Spinal cord (tissue), 10 donors: ENCODE measurements around the gene PGM5. TPM values are rescaled to one million over a fixed set of nuclear protein-coding genes. Genes with fewer than 3 reads are reported as not detected.

Source experiments
- DNase-seq, 6 donors: peaks; one replicate each; pipeline versions ENCODE4 v3.0.0 to v3.0.0-alpha.2; 2013 to 2015; ENCODE audit warnings: low spot score in 6 of 6, low read depth in 4 of 6
- H3K27ac ChIP-seq: one replicate; pipeline ENCODE4 v1.5.1; 2013; ENCODE audit warnings: low read depth, low read length, control low read depth
- H3K27me3 ChIP-seq: one replicate; pipeline ENCODE4 v1.6.1; 2013; ENCODE audit warnings: low read length; ENCODE audit not compliant: control insufficient read depth, insufficient read depth
- H3K36me3 ChIP-seq: one replicate; pipeline ENCODE4 v1.6.1; 2013; ENCODE audit warnings: low read length; ENCODE audit not compliant: control insufficient read depth, insufficient read depth
- H3K4me1 ChIP-seq: one replicate; pipeline ENCODE4 v1.6.1; 2013; ENCODE audit warnings: low read length; ENCODE audit not compliant: control insufficient read depth, insufficient read depth
- H3K4me3 ChIP-seq: one replicate; pipeline ENCODE4 v1.5.1; 2013; ENCODE audit warnings: low read depth, low read length, control low read depth
- H3K9me3 ChIP-seq: one replicate; pipeline ENCODE4 v1.6.1; 2013; ENCODE audit warnings: low read length; ENCODE audit not compliant: control insufficient read depth, insufficient read depth
- WGBS: methylation state at CpG from one replicate; pipeline ENCODE4 v1.1.5; 2013; ENCODE audit warnings: missing lambda C conversion rate; ENCODE audit not compliant: insufficient coverage; 5-methylcytosine and 5-hydroxymethylcytosine counted together
- polyA plus RNA-seq, 2 donors: library from polyadenylated mRNA; unstranded; fragments of 120-200 nt; gene quantifications; one replicate each; pipeline ENCODE4 v1.2.1, GENCODE V29; 2013; ENCODE audit not compliant: insufficient read length in 2 of 2
- total RNA-seq, 2 donors: library from RNA; depleted of rRNA in 1 of 2; stranded (reverse); fragments of 120-200 nt in 1 of 2; fragments of >200 nt in 1 of 2; gene quantifications; one replicate each; pipeline versions ENCODE4 v1.2.3 to v1.2.4, GENCODE V29; 2013 to 2014
- donor health status: healthy.

PGM5 gene
- total and polyA plus RNA-seq, 4 donors, result 5.2 to 55.9 (median 14.2) TPM

- Histone ChIP-seq H3K4me3 (no peak overlapping the region), H3K27ac (no peak overlapping the region), H3K27me3 (no peaks in the 10 kb centered on the region), H3K9me3 (no peaks in the 10 kb centered on the region), H3K4me1 (no peaks in the 10 kb centered on the region), H3K36me3 (no peaks in the 10 kb centered on the region)
- WGBS, result 97% methylated on average over 8 of the region's 13 CpGs
- peak in 1 of 6 donors; percentile 21 for DNase-seq
These were observed 98.3 kb downstream of the PGM5 start for GRCh38 chr9:68454579-68455334.

- H3K27ac ChIP-seq, result no peak overlapping the region
- no peaks in the 10 kb centered on the region for H3K36me3 ChIP-seq
- no peaks in the 10 kb centered on the region for H3K9me3 ChIP-seq
- no CpG with 5 or more reads among the region's 2 CpGs for WGBS
- peak in 1 of 6 donors; percentile 58 for DNase-seq
- H3K4me3 ChIP-seq, result no peak overlapping the region
- H3K27me3 ChIP-seq, result no peaks in the 10 kb centered on the region
- H3K4me1 ChIP-seq, result no peaks in the 10 kb centered on the region
These were observed 99.0 kb downstream of the PGM5 start for GRCh38 chr9:68455451-68455850.

DNA sequence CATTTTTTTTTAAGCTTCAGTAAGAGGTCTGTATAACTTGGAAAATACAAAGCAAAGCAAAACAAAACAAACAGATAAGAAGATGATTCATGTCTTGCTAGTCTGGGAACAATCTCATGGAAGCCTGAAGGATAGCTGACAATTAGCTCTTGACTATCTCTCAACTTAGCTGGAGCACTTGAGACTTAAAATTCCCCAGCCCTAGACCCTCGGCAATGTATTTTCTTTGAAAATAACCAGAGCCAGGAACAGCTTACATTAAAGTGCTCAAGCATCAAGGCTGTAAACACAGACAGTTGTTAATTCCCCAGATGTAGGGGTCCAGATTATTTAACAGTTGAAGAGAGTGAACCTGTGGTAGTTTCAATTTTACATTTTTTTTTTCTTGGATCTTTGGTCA lies 101.4 kb downstream of the PGM5 start:
- no CpG with 5 or more reads among the region's 1 CpG for WGBS
- Histone ChIP-seq H3K27ac (no peak overlapping the region), H3K27me3 (no peaks in the 10 kb centered on the region), H3K4me3 (no peak overlapping the region), H3K4me1 (no peaks in the 10 kb centered on the region), H3K36me3 (no peaks in the 10 kb centered on the region), H3K9me3 (no peaks in the 10 kb centered on the region)
- DNase-seq, result no peak

DNA sequence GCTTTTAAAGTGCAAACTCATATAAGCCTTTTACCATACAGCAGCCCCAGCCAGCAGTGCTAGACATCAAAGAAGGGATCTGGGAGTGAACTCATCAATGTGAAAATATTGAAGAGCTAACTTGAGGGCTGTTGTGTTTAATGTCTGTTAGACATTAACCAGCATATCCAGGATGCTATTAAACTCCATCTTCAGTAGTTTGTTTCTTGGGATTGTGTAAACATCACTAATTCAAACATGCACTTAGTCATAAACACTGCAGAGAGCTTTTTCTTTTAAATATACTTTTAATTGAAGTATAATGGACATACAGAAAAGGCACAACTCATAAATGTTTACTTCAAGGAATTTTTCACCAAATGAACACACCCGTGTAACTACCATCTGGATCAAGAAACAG lies 102.5 kb downstream of the PGM5 start:
- no peak for DNase-seq
- no peaks in the 10 kb centered on the region for H3K27me3 ChIP-seq
- no peak overlapping the region for H3K27ac ChIP-seq
- WGBS, result no CpG with 5 or more reads among the region's 1 CpG
- H3K4me3 ChIP-seq, result no peak overlapping the region
- no peaks in the 10 kb centered on the region for H3K9me3 ChIP-seq
- H3K4me1 ChIP-seq, result no peaks in the 10 kb centered on the region
- no peaks in the 10 kb centered on the region for H3K36me3 ChIP-seq

DNA sequence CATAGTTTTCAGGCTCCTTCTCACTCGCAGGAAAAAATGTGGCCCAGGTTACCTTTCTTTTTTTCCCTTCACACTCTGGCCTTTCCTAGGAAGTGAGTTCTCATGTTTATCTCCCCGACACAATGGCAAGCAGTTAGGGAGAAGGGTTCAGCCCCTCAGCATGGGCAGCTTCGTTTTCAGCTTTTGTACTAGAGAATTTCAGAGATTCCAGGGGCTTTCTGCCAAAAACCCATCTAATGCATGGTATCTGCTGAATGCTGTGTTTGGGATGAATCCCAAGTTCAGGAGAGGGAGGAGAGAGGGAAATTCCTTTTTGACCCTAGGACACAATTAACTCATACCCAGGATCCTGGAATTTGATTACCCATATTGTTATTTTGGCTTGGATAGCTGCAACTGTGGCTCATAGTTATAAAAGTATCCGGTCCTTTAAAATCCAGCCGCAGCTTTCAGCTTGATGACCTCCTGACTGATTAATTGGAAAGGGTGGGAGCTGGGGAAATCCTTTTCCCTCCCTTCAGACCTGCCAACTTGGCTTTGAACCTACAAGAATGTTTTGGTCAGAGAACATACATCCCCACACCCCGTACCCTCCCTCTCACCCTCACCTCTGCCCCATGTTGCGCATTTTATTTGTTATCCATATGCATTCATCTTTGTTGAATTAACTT lies 105.8 kb downstream of the PGM5 start:
- WGBS, result 41% methylated on average over 3 of the region's 7 CpGs
- no peak overlapping the region for H3K27ac ChIP-seq

DNA sequence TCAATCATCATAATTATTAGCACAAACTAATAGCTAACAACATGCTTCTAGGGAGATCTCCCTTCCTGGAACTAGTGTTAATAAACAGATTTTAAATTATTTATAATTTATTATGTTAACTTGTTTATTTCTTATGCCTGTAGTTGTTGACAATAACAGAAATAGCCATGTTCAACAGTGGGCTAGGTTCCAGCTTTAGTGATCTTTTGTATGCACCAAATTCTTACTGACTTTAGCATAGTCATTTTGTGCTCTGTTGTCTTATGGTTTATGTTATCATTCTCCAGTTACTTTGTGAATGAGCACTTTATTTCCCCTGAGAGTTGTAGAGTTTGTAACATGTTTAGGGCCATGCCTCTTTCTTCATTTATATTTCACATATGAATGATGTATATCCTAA lies 113.7 kb downstream of the PGM5 start:
- H3K27ac ChIP-seq, result no peak overlapping the region
- no peaks in the 10 kb centered on the region for H3K4me1 ChIP-seq
- H3K27me3 ChIP-seq, result no peaks in the 10 kb centered on the region
- H3K9me3 ChIP-seq, result no peaks in the 10 kb centered on the region
- H3K36me3 ChIP-seq, result no peaks in the 10 kb centered on the region
- DNase-seq, result no peak
- H3K4me3 ChIP-seq, result no peak overlapping the region

More for the DNA sequence above, 105.8 kb downstream of the PGM5 start:
- DNase-seq, result peak in 2 of 6 donors; percentile 21 to 63
- H3K27me3 ChIP-seq, result no peaks in the 10 kb centered on the region
- no peaks in the 10 kb centered on the region for H3K9me3 ChIP-seq
- no peak overlapping the region for H3K4me3 ChIP-seq
- no peaks in the 10 kb centered on the region for H3K4me1 ChIP-seq
- H3K36me3 ChIP-seq, result no peaks in the 10 kb centered on the region

- 100% methylated on average over 2 of the region's 5 CpGs for WGBS
- DNase-seq, result no peak
- H3K27me3 ChIP-seq, result no peaks in the 10 kb centered on the region
- H3K27ac ChIP-seq, result no peak overlapping the region
- no peak overlapping the region for H3K4me3 ChIP-seq
- no peaks in the 10 kb centered on the region for H3K36me3 ChIP-seq
- no peaks in the 10 kb centered on the region for H3K4me1 ChIP-seq
- H3K9me3 ChIP-seq, result no peaks in the 10 kb centered on the region
These were observed 114.2 kb downstream of the PGM5 start for GRCh38 chr9:68470634-68471033.

DNA sequence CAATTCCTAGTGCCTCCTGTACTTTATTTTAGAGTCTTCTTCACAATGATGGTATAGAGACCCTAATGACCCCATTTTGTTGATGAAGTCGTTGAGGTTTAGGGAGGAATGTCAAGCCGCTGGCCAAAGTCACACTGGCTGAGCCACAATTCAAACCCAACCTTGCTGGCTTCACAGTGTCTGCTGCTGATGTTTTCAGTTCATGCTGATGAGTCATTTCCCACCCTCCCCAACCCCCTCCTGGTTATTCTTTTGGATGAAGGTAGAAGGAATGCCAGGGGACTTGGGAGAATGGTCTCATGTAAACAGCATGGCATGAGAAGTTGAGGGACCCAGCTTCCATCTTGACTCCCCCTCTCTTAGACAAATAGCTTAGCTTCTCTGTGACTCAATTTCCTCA lies 115.7 kb downstream of the PGM5 start:
- H3K27ac ChIP-seq, result no peak overlapping the region
- H3K9me3 ChIP-seq, result no peaks in the 10 kb centered on the region
- no CpG with 5 or more reads among the region's 2 CpGs for WGBS
- H3K4me1 ChIP-seq, result no peaks in the 10 kb centered on the region
- DNase-seq, result no peak
- H3K27me3 ChIP-seq, result no peaks in the 10 kb centered on the region
- H3K4me3 ChIP-seq, result no peak overlapping the region
- H3K36me3 ChIP-seq, result no peaks in the 10 kb centered on the region

- H3K36me3 ChIP-seq, result no peaks in the 10 kb centered on the region
- no peak for DNase-seq
- H3K27me3 ChIP-seq, result no peaks in the 10 kb centered on the region
- no peaks in the 10 kb centered on the region for H3K4me1 ChIP-seq
- WGBS, result 73% methylated on average over 1 of the region's 3 CpGs
- no peak overlapping the region for H3K27ac ChIP-seq
- no peaks in the 10 kb centered on the region for H3K9me3 ChIP-seq
- no peak overlapping the region for H3K4me3 ChIP-seq
These were observed 117.4 kb downstream of the PGM5 start for GRCh38 chr9:68473790-68474189.

DNA sequence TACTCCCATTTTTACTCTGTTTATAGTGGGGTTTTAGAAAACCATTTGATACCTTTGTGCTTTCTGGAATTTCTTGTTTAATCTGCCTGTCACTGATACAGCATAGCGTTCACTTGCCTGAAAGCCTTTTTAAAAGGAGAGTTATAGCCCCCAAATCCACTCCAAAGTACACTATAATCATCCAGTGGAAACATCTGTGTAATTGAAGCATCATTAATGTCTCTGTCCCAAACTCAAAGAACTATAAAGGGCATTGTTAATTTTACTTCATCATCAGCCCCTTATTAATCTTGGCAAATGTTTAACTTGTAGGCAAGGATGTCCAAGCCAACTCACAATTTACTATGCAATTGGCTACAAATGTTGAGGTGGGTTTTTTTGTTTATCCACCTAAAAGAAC lies 120.0 kb downstream of the PGM5 start:
- peak in 2 of 6 donors; percentile 11 to 21 for DNase-seq
- no peak overlapping the region for H3K4me3 ChIP-seq

More for the DNA sequence above, 120.0 kb downstream of the PGM5 start:
- Histone ChIP-seq H3K27me3 (no peaks in the 10 kb centered on the region), H3K9me3 (no peaks in the 10 kb centered on the region), H3K36me3 (no peaks in the 10 kb centered on the region), H3K27ac (no peak overlapping the region), H3K4me1 (no peaks in the 10 kb centered on the region)
- no CpG with 5 or more reads among the region's 1 CpG for WGBS
